HK-2 (cell line): ENCODE data around the gene KRT15.
A peak's percentile ranks its signal among the peaks of the same experiment; 100 is the strongest.

ENCODE experiments used
- DNase-seq: peaks from one replicate; pipeline ENCODE4 v3.0.0-alpha.2; 2018; ENCODE audit not compliant: unreplicated experiment

KRT15 gene

GRCh38 chr17:41480581-41480980, 38.1 kb downstream of the KRT15 start:
- DNase-seq, result no peak

DNA sequence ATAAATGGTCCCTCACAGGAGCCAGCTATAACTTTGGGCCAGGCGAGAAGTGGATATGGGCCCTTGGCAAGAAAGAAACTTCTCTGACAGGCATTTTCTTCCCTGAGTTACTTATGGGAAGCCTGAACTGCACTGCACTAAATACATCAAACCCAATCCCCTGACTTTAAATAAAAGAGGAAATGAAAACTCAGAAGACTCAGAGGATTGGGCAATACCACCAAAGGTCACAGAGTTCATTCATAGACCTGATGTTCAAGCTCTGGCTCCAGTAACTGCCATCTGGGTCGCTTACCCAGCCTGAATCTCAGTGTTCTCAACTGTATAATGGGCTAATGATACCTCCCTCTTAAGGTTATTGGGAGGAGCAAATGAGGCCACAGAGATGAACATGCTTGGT, 38.6 kb downstream of the KRT15 start:
- DNase-seq, result no peak

DNA sequence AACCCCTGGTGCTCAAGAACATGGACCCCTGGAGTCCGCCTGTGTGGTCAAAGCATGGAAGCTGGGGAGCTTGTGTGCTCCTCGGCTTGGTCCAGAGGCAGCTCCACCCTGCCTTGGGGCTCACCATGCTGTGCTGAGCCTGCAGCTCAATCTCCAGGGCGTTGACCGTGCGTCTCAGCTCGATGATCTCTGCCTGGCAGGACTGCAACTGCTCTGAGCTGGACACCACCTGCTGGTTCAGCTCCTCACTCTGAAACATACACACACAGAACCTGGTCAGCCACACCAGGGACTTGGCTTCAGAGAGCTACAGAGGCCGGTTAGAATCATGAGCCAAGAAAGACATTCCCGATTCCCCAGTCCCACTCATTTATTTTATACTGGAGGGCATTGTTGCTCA, 40.5 kb downstream of the KRT15 start:
- no peak for DNase-seq

DNA sequence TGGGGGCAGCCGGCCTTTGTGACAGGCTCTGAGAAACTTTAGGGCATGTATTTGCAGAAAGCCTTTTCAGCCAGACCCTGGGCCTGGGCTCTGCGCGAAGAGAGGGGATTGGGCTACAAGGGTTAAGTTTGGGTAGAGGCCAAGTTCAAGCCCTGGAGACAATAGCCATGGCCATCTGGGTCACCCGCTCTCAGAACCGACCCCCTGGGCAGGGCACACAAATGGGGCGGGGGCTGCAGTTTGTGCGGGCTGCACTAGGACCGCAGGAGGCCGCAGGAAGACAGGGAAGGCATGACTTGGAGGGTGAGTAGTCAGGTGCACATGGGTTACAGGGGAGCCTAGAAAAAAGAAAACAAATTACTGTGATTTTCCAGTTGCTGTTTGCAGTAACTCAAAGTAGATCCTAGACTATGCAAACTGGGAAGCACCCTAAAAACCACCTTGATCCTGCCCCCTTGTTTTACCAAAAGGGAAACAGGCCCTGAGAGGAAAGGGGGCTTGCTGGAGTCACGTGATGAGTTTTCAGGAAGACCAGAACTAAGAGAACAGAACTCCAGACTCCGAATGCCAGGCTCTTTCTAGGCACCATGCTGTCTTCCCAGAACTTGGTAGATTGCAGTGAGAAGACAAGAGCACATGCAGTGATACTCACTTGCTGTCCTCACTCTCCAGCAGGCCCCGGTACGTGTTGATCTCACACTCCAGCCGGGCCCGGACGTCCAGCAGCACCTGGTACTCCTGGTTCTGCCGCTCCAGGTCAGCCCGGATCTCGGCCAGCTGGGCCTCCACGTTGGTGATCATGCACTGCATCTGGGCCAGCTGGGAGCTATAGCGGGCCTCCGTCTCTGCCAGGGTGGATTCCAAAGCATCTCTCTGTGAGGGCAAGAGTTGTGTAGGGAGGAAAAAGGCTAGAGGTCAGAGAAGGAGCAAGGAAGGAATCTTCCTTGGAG, 41.5 kb downstream of the KRT15 start:
- DNase-seq, result no peak

- DNase-seq, result no peak
Measured at GRCh38 chr17:41475421-41475820, 43.3 kb downstream of the KRT15 start.

DNA sequence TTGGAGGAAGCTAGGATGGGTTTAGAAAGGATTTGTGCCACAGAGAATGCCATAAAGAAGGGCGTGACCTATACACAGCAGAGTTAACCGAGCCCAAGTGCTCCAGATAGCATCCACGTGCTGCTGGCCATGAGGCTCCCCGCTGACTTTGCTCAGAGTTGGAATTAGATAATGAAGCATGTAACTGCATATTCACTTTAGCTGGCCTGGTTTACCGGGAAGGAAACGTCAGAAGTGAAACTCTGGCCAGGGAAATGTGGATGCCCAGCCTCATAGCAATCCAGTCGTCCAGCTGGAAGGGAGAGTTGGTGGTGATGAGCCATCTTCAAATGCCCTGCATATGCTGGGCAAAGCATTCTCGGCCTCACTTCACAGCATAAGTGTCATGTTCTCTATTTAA, 43.8 kb downstream of the KRT15 start:
- no peak for DNase-seq

DNA sequence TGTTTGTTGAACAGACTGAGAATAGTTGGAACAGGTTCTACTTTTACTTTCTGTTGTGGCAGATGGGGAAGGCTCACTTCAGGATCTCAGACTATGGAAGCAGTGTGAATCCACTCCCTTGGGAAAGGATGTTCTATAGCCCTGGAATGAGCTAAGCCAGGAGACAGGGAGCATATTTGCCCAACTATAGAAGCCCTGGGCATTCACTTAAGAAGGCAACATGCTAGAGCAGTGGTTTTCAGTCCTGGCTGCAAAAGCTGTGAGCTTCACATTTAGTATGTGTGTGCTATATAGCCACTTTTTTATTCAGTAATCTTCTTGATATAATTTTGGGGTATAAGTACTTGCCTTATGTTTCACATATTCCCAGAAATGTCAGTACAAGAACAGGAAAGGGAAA, 50.3 kb downstream of the KRT15 start:
- no peak for DNase-seq

DNA sequence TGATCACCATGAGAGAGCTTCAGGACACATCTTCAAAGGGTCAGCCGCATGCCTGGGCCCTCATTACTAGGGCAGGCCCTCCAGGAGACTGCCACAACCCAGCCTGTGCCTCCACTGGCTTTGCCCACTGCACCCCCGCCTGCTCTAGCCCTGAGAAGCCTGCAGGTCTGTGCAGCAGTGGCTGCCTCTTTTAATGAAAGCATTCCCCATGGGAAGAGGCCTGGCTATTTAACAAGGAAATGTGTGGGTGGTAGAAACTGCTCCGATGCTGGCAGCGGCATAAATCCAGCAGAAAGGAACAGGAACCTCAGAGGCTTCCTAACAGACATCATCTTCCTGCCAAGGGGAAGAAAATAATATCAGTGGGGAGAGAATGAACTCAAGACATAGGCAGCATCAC, 51.1 kb downstream of the KRT15 start:
- no peak for DNase-seq

GRCh38 chr17:41466988-41467387, 51.7 kb downstream of the KRT15 start, which contains the start of gene KRT32:
Gene KRT32, minus strand, starts transcription at chr17:41467386. Its CDS starts 61 bp downstream, at chr17:41467325.
- no peak for DNase-seq

DNA sequence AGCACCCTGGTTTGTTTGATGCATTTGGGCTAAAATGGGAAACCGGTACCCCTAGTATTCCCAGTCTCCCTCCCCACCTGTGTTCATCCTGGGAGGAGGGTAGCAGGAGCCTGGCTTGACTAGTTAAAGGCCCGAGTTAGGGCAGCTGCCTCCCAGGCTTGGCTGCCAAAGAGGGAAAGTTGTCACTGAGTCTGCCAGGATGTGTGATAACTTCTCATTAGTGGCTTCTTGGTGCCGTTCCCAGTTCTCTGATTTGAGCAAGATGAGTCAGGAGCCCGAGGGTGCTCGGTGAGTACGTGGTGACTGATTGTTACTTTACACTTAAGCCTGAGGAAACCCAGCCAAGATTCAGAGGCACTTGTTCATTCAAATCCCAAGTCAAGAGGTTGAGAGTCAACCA, 54.0 kb downstream of the KRT15 start:
- peak; percentile 58 for DNase-seq

GRCh38 chr17:41464173-41464572, 54.5 kb downstream of the KRT15 start:
- no peak for DNase-seq

DNA sequence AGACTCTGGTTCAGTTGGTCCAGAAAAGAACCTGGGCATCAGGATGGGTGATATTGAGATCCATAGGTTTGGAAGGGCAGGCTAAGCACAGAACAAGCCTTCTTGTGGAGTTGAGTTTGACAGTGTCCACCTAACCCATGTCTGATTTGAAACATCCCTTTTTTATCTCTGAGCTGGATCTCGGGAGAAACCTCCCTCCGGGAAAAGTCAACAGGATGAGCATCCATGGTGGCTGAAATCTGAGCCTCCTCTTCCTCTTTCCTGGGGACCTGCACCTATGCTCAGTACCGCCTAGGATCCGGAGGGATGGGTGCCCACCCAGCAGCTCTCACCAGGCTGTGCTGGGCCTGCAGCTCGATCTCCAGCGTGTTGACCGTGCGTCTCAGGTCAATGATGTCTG, 54.9 kb downstream of the KRT15 start:
- no peak for DNase-seq
